Activated CD4-positive, alpha-beta T cell treated with anti-CD3 and anti-CD28 coated beads, Interleukin-2, amount 10 ng/mL, durations not matched to agents 7 days and 5 days (primary cell): ENCODE measurements around the gene RPS18. TPM values are rescaled to one million over a fixed set of nuclear protein-coding genes. Genes with fewer than 3 reads are reported as not detected.
"Not testable (repeated sequence)": the region's sequence is repeated elsewhere in the genome, so short reads cannot be mapped to it uniquely, and the experiment has no call there.

ENCODE experiments used
- CTCF ChIA-PET: fragments of 350-600 bp; sonication (Branson Sonifier 250); formaldehyde crosslinking; loops from one replicate; lab custom pipeline; 2021; ENCODE audit warnings: antibody characterized with exemption; lab: Charles Lee
- POLR2A ChIA-PET: fragments of 350-600 bp; sonication (Branson Sonifier 250); formaldehyde crosslinking; loops from one replicate; lab custom pipeline; 2021; ENCODE audit warnings: antibody characterized with exemption; lab: Charles Lee
- DNase-seq: peaks from one replicate; pipeline ENCODE4 v3.0.0-alpha.2; 2020
- H3K27ac Mint-ChIP-seq: one replicate; pipeline ENCODE4 v1.8.0; 2021; ENCODE audit warnings: mild to moderate bottlenecking, moderate library complexity, mixed read lengths
- H3K27me3 Mint-ChIP-seq: one replicate; pipeline ENCODE4 v1.8.0; 2021; ENCODE audit warnings: mixed read lengths
- H3K36me3 Mint-ChIP-seq: one replicate; pipeline ENCODE4 v1.8.0; 2021; ENCODE audit warnings: low read depth, mixed read lengths
- H3K4me1 Mint-ChIP-seq: one replicate; pipeline ENCODE4 v1.8.0; 2021; ENCODE audit warnings: mixed read lengths
- H3K4me3 Mint-ChIP-seq: one replicate; pipeline ENCODE4 v1.8.0; 2021; ENCODE audit warnings: mild to moderate bottlenecking, moderate library complexity, mixed read lengths
- H3K9me3 Mint-ChIP-seq: one replicate; pipeline ENCODE4 v1.8.0; 2021; ENCODE audit warnings: mixed read lengths
- total RNA-seq, 2 experiments: library from RNA; stranded (reverse); gene quantifications; one replicate each; pipeline ENCODE4 v1.2.3, GENCODE V29; 2021

Gene RPS18
- total RNA-seq, 2 experiments from 2014 or later: 2,438 to 3,135 TPM

GRCh38 chr6:33273924-33274902, 2.3 kb downstream of the RPS18 start:
- peak overlapping the region; percentile 95 for H3K4me3 Mint-ChIP-seq
- no peak for DNase-seq
- H3K4me1 Mint-ChIP-seq: peaks cover 73% of the 10 kb centered on the region
- H3K27me3 Mint-ChIP-seq: no peaks in the 10 kb centered on the region
- H3K36me3 Mint-ChIP-seq: peaks cover 55% of the 10 kb centered on the region
- peak overlapping the region; percentile 77 for H3K27ac Mint-ChIP-seq
- H3K9me3 Mint-ChIP-seq: no peaks in the 10 kb centered on the region
- ChIA-PET CTCF (interaction anchor here (1.2 to 1.3 kb wide), 2 partner anchors 15 to 25 kb away, joined by 3 read pairs; partner anchors contain the start of genes PFDN6 and WDR46), POLR2A (no interaction called here)

GRCh38 chr6:33275795-33276580, 4.1 kb downstream of the RPS18 start:
- H3K9me3 Mint-ChIP-seq, H3K27me3 Mint-ChIP-seq, DNase-seq: not testable (repeated sequence)
- Mint-ChIP-seq H3K27ac (peak overlapping the region; percentile 91), H3K4me1 (peaks cover 69% of the 10 kb centered on the region), H3K36me3 (peaks cover 57% of the 10 kb centered on the region), H3K4me3 (peak overlapping the region; percentile 95)
- CTCF ChIA-PET: interaction anchor here (0.6 to 2.5 kb wide), 10 partner anchors 15 to 95 kb away, joined by 3 to 18 read pairs (median 4); no protein-coding TSS in a partner anchor
- POLR2A ChIA-PET: interaction anchor here (1.5 kb wide), 1 partner anchor 23 kb away, joined by 8 read pairs; the partner anchor contains the start of gene RGL2

DNA sequence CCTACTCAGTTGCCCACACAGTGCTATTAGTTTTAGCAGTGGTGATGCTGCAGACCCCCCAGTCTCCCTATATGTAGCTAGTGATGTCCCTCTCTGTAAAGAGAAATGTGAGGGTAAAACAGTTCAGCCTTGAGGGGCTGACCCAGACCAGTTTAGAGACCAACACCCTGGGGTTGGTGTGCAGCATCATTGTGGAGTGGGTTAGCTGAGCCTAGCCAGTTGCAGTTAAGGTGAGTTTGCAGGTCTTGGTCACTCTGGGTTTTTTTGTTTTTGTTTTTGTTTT, 4.6 kb downstream of the RPS18 start:
- peak overlapping the region; percentile 91 for H3K27ac Mint-ChIP-seq
- H3K36me3 Mint-ChIP-seq: peaks cover 61% of the 10 kb centered on the region
- no peaks in the 10 kb centered on the region for H3K9me3 Mint-ChIP-seq
- peaks cover 69% of the 10 kb centered on the region for H3K4me1 Mint-ChIP-seq
- POLR2A ChIA-PET: interaction anchor here (1.3 to 1.5 kb wide), 2 partner anchors 12 to 23 kb away, joined by 8 to 11 read pairs; partner anchors contain the start of genes PFDN6, RGL2 and WDR46
- H3K4me3 Mint-ChIP-seq: peak overlapping the region; percentile 95
- CTCF ChIA-PET: interaction anchor here (0.8 to 2.6 kb wide), 13 partner anchors 12 to 438 kb away, joined by 3 to 19 read pairs (median 5); partner anchors contain the start of genes PFDN6, RGL2, TAP2 and WDR46
- no peaks in the 10 kb centered on the region for H3K27me3 Mint-ChIP-seq
- no peak for DNase-seq

GRCh38 chr6:33276864-33277662, 5.2 kb downstream of the RPS18 start, which contains the start of gene B3GALT4:
TSS of gene B3GALT4 (plus strand) at chr6:33277123. CDS start at chr6:33277420, 297 bp downstream.
- Mint-ChIP-seq H3K27me3 (no peaks in the 10 kb centered on the region), H3K27ac (peak within 1 kb of the TSS; percentile 97), H3K4me3 (peak within 1 kb of the TSS; percentile 95), H3K4me1 (peaks cover 69% of the 10 kb centered on the region), H3K36me3 (peaks cover 61% of the 10 kb centered on the region), H3K9me3 (no peaks in the 10 kb centered on the region)
- POLR2A ChIA-PET: interaction anchor here (0.6 to 1.5 kb wide), 5 partner anchors 12 to 68 kb away, joined by 3 to 11 read pairs (median 4); partner anchors contain the start of genes PFDN6, RGL2 and WDR46
- DNase-seq: peak; percentile 79
- CTCF ChIA-PET: interaction anchor here (0.6 to 2.6 kb wide), 18 partner anchors 11 to 438 kb away, joined by 3 to 19 read pairs (median 5); partner anchors contain the start of genes PFDN6, RGL2, TAP2 and WDR46

DNA sequence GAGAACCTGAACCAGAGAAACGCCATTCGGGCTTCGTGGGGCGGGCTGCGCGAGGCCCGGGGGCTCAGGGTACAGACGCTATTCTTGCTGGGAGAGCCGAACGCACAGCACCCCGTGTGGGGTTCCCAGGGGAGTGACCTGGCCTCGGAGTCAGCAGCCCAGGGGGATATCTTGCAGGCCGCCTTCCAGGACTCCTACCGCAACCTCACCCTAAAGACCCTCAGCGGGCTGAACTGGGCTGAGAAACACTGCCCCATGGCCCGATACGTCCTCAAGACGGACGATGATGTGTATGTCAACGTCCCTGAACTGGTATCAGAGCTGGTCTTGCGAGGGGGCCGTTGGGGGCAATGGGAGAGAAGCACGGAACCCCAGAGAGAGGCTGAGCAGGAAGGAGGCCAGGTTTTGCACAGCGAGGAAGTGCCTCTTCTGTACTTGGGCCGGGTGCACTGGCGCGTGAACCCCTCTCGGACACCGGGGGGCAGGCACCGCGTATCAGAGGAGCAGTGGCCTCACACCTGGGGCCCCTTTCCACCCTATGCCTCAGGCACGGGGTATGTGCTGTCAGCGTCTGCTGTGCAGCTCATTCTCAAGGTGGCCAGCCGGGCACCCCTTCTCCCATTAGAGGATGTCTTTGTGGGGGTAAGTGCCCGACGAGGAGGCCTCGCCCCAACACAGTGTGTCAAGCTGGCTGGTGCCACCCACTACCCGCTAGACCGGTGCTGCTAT, 6.0 kb downstream of the RPS18 start:
- Mint-ChIP-seq H3K9me3 (no peaks in the 10 kb centered on the region), H3K4me3 (peak overlapping the region; percentile 95), H3K27ac (peak overlapping the region; percentile 97), H3K4me1 (peaks cover 64% of the 10 kb centered on the region), H3K36me3 (peaks cover 61% of the 10 kb centered on the region), H3K27me3 (no peaks in the 10 kb centered on the region)
- CTCF ChIA-PET: interaction anchor here (0.6 to 2.6 kb wide), 16 partner anchors 10 to 439 kb away, joined by 3 to 19 read pairs (median 5); partner anchors contain the start of genes PFDN6, RGL2, TAP2 and WDR46
- POLR2A ChIA-PET: interaction anchor here (1.0 to 1.5 kb wide), 4 partner anchors 11 to 29 kb away, joined by 3 to 11 read pairs (median 6); partner anchors contain the start of genes PFDN6, RGL2 and WDR46
- DNase-seq: peak; percentile 46

DNA sequence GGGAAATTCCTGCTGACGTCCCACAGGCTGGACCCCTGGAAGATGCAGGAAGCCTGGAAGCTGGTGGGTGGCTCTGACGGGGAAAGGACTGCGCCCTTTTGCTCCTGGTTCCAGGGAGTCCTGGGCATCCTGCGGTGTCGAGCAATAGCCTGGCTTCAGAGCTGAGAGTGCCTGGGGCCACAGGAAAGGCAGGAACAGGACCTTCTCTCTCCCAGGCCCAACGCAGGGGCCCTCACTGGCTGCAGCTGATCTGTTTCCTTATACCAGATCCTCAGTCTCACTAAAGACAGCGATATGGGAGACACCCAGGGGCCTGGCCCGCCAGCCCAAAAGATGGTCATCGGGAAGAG, 6.5 kb downstream of the RPS18 start:
- ChIA-PET POLR2A (no interaction called here), CTCF (interaction anchor here (0.7 to 2.6 kb wide), 7 partner anchors 10 to 113 kb away, joined by 3 to 19 read pairs (median 11); partner anchors contain the start of genes PFDN6, RGL2 and WDR46)
- Mint-ChIP-seq H3K27ac (peak overlapping the region; percentile 97), H3K4me3 (peak overlapping the region; percentile 95), H3K36me3 (peaks cover 57% of the 10 kb centered on the region), H3K27me3 (no peaks in the 10 kb centered on the region), H3K4me1 (peaks cover 58% of the 10 kb centered on the region), H3K9me3 (no peaks in the 10 kb centered on the region)
- DNase-seq: no peak

DNA sequence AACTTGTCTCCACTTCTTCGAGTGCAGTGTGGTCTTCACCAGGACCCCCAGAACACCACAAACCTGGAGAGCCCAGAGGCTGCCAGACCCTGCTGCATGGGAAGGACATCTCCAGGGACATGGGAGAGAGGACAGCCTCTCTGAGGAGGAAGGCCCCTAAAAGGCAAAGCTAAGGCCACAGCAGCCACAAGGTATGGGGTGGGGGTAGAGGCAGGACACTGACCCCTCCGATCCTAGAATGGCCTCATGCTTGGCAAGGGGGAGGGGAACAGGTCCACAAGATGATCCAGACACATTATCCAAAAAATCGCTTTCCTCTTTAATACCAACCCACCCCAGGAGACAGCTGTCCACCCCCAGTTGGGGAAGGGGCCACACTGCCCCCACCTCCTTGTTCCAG, 6.9 kb downstream of the RPS18 start:
- DNase-seq: no peak
- H3K27ac Mint-ChIP-seq: peak overlapping the region; percentile 97
- POLR2A ChIA-PET: no interaction called here
- H3K9me3 Mint-ChIP-seq: no peaks in the 10 kb centered on the region
- peak overlapping the region; percentile 95 for H3K4me3 Mint-ChIP-seq
- CTCF ChIA-PET: interaction anchor here (0.6 to 2.6 kb wide), 4 partner anchors 9 to 112 kb away, joined by 3 to 19 read pairs (median 6); partner anchors contain the start of genes PFDN6, RGL2 and WDR46
- peaks cover 53% of the 10 kb centered on the region for H3K36me3 Mint-ChIP-seq
- H3K27me3 Mint-ChIP-seq: no peaks in the 10 kb centered on the region
- H3K4me1 Mint-ChIP-seq: peaks cover 54% of the 10 kb centered on the region

DNA sequence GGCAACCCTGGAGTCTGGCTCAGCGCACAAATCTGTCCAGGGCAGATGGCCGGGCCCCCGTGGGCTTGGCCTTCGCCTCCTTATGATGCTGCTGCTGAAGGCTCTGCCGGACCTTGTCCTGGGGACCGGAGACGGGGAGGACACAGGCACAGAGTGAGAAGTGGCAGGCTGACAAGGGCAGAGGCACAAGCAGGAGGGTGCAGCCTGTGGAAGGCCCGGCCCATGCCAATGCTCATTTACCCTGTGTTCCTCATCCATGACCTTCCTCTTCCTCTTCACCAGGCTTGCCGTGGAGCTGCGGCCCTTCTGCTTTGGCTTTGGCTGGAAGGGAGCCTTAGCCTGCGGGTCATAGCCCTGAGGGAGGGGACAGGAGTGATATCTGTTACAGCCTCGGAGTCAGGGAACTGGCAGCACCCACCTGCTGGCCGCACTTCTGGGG, 7.4 kb downstream of the RPS18 start:
- H3K27ac Mint-ChIP-seq: no peak overlapping the region
- no peak overlapping the region for H3K4me3 Mint-ChIP-seq
- DNase-seq: no peak
- H3K36me3 Mint-ChIP-seq: peaks cover 51% of the 10 kb centered on the region
- H3K4me1 Mint-ChIP-seq: peaks cover 52% of the 10 kb centered on the region
- H3K27me3 Mint-ChIP-seq: no peaks in the 10 kb centered on the region
- CTCF ChIA-PET: interaction anchor here (0.6 to 2.6 kb wide), 3 partner anchors 9 to 79 kb away, joined by 3 to 19 read pairs (median 3); partner anchors contain the start of genes PFDN6 and WDR46
- H3K9me3 Mint-ChIP-seq: no peaks in the 10 kb centered on the region
- POLR2A ChIA-PET: no interaction called here

DNA sequence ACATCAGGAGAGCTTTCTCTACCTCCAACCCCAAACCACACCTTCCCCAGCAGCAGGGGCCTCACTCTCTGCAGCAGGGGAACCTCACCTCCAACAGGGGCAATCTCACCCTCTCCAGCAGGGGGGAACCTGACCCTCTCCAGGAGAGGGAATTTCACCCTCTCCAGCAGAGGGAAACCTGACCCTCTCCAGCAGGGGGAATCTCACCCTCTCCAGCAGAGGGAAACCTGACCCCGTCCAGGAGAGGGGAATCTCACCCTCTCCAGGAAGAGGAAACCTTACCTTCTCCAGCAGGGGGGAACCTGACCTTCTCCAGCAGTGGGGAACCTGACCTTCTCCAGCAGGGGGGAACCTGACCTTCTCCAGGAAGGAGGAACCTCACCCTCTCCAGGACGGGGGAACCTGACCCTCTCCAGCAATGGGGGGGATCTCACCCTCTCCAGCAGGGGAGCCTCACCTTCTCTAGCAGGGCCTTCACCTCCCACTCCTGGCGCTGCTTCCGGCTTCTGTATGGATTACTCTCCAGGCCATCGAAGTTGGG, 8.2 kb downstream of the RPS18 start:
- Mint-ChIP-seq H3K4me1 (peaks cover 45% of the 10 kb centered on the region), H3K27me3 (no peaks in the 10 kb centered on the region), H3K4me3 (no peak overlapping the region), H3K36me3 (peaks cover 46% of the 10 kb centered on the region), H3K9me3 (no peaks in the 10 kb centered on the region), H3K27ac (peak overlapping the region; percentile 46)
- POLR2A ChIA-PET: no interaction called here
- DNase-seq: no peak
- CTCF ChIA-PET: interaction anchor here (0.6 kb wide), 1 partner anchor 78 kb away, joined by 3 read pairs; no protein-coding TSS in a partner anchor

DNA sequence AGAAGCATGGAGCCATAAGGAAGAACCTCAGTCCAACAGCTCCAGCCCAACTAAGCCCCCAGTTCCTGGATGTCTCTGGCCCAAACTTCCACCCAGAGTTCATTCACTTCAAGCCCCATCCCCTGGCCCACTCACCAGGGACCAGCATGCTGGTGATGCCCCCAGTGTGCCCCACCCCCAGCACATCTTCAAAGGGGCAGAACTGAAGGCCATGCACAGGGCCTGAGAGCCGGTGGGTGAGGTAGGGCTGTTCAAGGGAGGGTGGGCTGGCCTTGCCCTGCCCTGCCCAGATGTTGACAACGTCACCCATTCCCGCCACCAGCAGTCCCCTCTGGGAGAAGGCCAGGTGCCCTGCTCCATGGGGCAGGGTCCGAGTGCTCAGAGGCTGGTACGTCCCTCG, 8.7 kb downstream of the RPS18 start:
- Mint-ChIP-seq H3K9me3 (no peaks in the 10 kb centered on the region), H3K27ac (peak overlapping the region; percentile 46), H3K4me1 (peaks cover 40% of the 10 kb centered on the region), H3K36me3 (peaks cover 41% of the 10 kb centered on the region), H3K27me3 (no peaks in the 10 kb centered on the region), H3K4me3 (no peak overlapping the region)
- POLR2A ChIA-PET: no interaction called here
- CTCF ChIA-PET: interaction anchor here (1.1 kb wide), 1 partner anchor 9 kb away, joined by 5 read pairs; the partner anchor contains the start of genes PFDN6 and WDR46
- no peak for DNase-seq
